OCI-LY1 (cell line): ENCODE results near the gene RAB6A.

ENCODE experiments used
- H2AFZ ChIP-seq: fragments of 200-600 bp; sonication (generic), shearing (Covaris generic); 2 replicates; pipeline ENCODE4 v1.6.0; 2014; ENCODE audit warnings: antibody characterized with exemption, mild to moderate bottlenecking, low read length
- H3F3A ChIP-seq: fragments of 200-600 bp; sonication (generic), shearing (Covaris generic); 2 replicates; pipeline ENCODE4 v1.6.0; 2014; ENCODE audit warnings: mild to moderate bottlenecking, antibody characterized with exemption, low read length, moderate library complexity; ENCODE audit not compliant: insufficient read depth
- H3K27ac ChIP-seq: fragments of 200-600 bp; sonication (generic); 2 replicates; pipeline ENCODE4 v1.5.1; 2014; ENCODE audit warnings: low read length, mixed run types, mild to moderate bottlenecking, low read depth; ENCODE audit not compliant: poor library complexity, severe bottlenecking
- H3K27me3 ChIP-seq: fragments of 200-600 bp; sonication (generic); 2 replicates; pipeline ENCODE4 v1.6.0; 2014; ENCODE audit warnings: antibody characterized with exemption, mild to moderate bottlenecking, low read length, moderate library complexity; ENCODE audit not compliant: insufficient read depth
- H3K36me3 ChIP-seq: fragments of 200-600 bp; sonication (generic); 2 replicates; pipeline ENCODE4 v1.6.1; 2014; ENCODE audit warnings: mild to moderate bottlenecking, antibody characterized with exemption, low read length, moderate library complexity, mixed read lengths; ENCODE audit not compliant: insufficient read depth
- H3K4me1 ChIP-seq: fragments of 200-600 bp; sonication (generic); 2 replicates; pipeline ENCODE4 v1.5.1; 2014; ENCODE audit warnings: mild to moderate bottlenecking, low read length, moderate library complexity; ENCODE audit not compliant: insufficient read depth, severe bottlenecking
- H3K4me2 ChIP-seq: fragments of 200-600 bp; sonication (generic), shearing (Covaris generic); 2 replicates; pipeline ENCODE4 v1.6.1; 2014; ENCODE audit warnings: low read length
- H3K4me3 ChIP-seq: fragments of 200-600 bp; sonication (generic); 2 replicates; pipeline ENCODE4 v1.5.1; 2014; ENCODE audit warnings: low read length, low read depth, mild to moderate bottlenecking, mixed read lengths; ENCODE audit not compliant: poor library complexity, severe bottlenecking
- H3K79me2 ChIP-seq: fragments of 200-600 bp; shearing (Covaris generic); 2 replicates; pipeline ENCODE4 v1.6.1; 2016; ENCODE audit warnings: mixed run types, low read length, mixed read lengths; ENCODE audit not compliant: insufficient read depth
- H3K9ac ChIP-seq: fragments of 200-600 bp; sonication (generic), shearing (Covaris generic); 2 replicates; pipeline ENCODE4 v1.6.1; 2014; ENCODE audit warnings: mild to moderate bottlenecking, low read length, mixed read lengths
- H3K9me2 ChIP-seq: fragments of 200-600 bp; sonication (generic), shearing (Covaris generic); 2 replicates; pipeline ENCODE4 v1.6.1; 2014; ENCODE audit warnings: low read depth, mild to moderate bottlenecking, low read length, mixed read lengths
- H3K9me3 ChIP-seq: fragments of 200-600 bp; shearing (Covaris generic); 2 replicates; pipeline ENCODE4 v1.6.1; 2014; ENCODE audit warnings: low read length, mixed read lengths
- H4K20me1 ChIP-seq: fragments of 200-600 bp; sonication (generic), shearing (Covaris generic); 2 replicates; pipeline ENCODE4 v1.6.0; 2016; ENCODE audit warnings: mild to moderate bottlenecking, low read length; ENCODE audit not compliant: insufficient read depth
- EZH2 ChIP-seq: fragments of 200-600 bp; sonication (generic), shearing (Covaris generic); IDR thresholded peaks from 2 replicates; pipeline ENCODE4 v1.8.0; 2017; ENCODE audit warnings: borderline replicate concordance, mixed run types, mild to moderate bottlenecking, antibody characterized with exemption, low read length, moderate library complexity, mixed read lengths
- TF ChIP-seq, protein P1 (sequence below): fragments of 200-600 bp; sonication (generic), shearing (Covaris generic); IDR thresholded peaks from 2 replicates; pipeline ENCODE4 v1.5.1; 2017; ENCODE audit warnings: mild to moderate bottlenecking, antibody characterized with exemption, low read length, moderate library complexity, mixed read lengths

Gene RAB6A

DNA sequence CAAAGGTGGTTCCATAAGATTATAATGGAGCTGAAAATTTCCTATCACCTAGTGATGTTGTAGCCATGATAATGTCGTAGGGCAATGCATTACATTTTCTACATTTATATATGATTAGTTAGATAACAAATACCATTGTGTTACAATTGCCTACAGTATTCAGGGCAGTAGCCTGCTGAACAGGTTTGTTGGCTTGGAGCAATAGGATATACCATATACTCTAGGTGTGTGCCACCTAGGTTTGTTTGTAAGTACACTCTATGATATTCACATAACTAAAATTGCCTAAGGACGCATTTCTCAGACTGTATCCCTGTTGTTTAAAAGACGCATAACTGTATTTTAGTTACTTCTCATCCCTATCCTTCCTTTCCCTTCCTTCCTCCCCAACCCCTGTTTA lies 100.9 kb downstream of the RAB6A start:
- Histone ChIP-seq H3F3A (no peaks in the 10 kb centered on the region), H3K27me3 (no peaks in the 10 kb centered on the region), H3K9ac (no peak overlapping the region), H3K27ac (no peak overlapping the region), H3K4me3 (no peak overlapping the region), H2AFZ (no peak overlapping the region), H3K4me1 (peaks cover 9% of the 10 kb centered on the region), H3K9me2 (no peaks in the 10 kb centered on the region), H3K4me2 (no peak overlapping the region), H3K79me2 (no peaks in the 10 kb centered on the region), H3K36me3 (no peaks in the 10 kb centered on the region), H3K9me3 (no peaks in the 10 kb centered on the region), H4K20me1 (no peaks in the 10 kb centered on the region)
- TF ChIP-seq, protein P1, sequence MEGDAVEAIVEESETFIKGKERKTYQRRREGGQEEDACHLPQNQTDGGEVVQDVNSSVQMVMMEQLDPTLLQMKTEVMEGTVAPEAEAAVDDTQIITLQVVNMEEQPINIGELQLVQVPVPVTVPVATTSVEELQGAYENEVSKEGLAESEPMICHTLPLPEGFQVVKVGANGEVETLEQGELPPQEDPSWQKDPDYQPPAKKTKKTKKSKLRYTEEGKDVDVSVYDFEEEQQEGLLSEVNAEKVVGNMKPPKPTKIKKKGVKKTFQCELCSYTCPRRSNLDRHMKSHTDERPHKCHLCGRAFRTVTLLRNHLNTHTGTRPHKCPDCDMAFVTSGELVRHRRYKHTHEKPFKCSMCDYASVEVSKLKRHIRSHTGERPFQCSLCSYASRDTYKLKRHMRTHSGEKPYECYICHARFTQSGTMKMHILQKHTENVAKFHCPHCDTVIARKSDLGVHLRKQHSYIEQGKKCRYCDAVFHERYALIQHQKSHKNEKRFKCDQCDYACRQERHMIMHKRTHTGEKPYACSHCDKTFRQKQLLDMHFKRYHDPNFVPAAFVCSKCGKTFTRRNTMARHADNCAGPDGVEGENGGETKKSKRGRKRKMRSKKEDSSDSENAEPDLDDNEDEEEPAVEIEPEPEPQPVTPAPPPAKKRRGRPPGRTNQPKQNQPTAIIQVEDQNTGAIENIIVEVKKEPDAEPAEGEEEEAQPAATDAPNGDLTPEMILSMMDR: no peak
- no peak for TF ChIP-seq EZH2

DNA sequence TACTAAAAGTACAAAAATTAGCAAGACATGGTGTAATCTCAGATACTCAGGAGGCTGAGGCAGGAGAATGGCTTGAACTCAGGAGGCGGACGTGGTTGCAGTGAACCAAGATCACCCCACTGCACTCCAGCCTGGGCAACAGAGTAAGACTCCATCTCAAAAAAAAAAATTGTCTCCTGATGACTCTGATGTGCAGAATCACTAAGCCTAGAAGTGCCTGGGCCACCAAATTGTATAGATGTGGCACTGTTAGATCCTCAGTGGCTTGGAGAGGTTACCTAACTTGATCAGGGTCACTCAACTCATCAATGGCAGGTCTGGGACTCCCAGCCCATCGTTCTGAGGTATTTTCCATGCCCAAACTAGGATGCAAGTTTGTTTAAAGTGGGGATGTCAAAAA lies 103.9 kb downstream of the RAB6A start:
- H3K79me2 ChIP-seq: no peaks in the 10 kb centered on the region
- H3F3A ChIP-seq: no peaks in the 10 kb centered on the region
- no peaks in the 10 kb centered on the region for H4K20me1 ChIP-seq
- H3K36me3 ChIP-seq: no peaks in the 10 kb centered on the region
- H3K9me2 ChIP-seq: no peaks in the 10 kb centered on the region
- H3K27ac ChIP-seq: no peak overlapping the region
- no peaks in the 10 kb centered on the region for H3K9me3 ChIP-seq
- no peak overlapping the region for H2AFZ ChIP-seq
- H3K4me2 ChIP-seq: no peak overlapping the region
- peaks cover 9% of the 10 kb centered on the region for H3K4me1 ChIP-seq
- no peaks in the 10 kb centered on the region for H3K27me3 ChIP-seq
- no peak for TF ChIP-seq EZH2
- TF ChIP-seq, protein P1: no peak
- H3K4me3 ChIP-seq: no peak overlapping the region
- H3K9ac ChIP-seq: no peak overlapping the region

DNA sequence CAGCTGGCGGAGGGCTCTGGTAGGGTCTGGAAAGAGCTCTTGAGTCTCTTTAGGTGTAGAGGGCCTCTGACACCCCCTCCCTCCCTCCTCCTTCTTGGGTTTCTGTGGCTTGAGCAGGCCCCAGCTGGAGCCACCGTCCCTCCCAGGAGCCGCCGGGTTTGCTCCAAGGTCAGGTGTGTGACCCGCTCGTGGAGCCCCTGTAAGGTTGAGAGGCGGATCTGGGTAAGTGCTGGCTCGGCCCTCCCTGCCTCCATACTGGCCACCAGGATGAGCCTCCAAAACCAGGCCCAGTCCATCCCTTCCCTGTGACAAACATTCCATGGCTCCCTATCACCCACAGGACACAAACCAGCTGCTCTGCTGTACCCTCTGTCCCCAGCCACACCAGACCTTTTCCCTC lies 105.2 kb downstream of the RAB6A start:
- Histone ChIP-seq H3K9me3 (no peaks in the 10 kb centered on the region), H3K9ac (no peak overlapping the region), H3K4me1 (peaks cover 2% of the 10 kb centered on the region), H3K27me3 (no peaks in the 10 kb centered on the region; the same call in 1 of the 2 replicates), H4K20me1 (no peaks in the 10 kb centered on the region), H3K4me2 (no peak overlapping the region), H3F3A (no peaks in the 10 kb centered on the region), H3K27ac (no peak overlapping the region), H3K9me2 (no peaks in the 10 kb centered on the region), H3K4me3 (no peak overlapping the region), H3K79me2 (no peaks in the 10 kb centered on the region), H3K36me3 (no peaks in the 10 kb centered on the region), H2AFZ (no peak overlapping the region)
- TF ChIP-seq, protein P1: no peak
- TF ChIP-seq EZH2: no peak
